ENCODE results near the gene RBMS3.

Gene RBMS3

DNA sequence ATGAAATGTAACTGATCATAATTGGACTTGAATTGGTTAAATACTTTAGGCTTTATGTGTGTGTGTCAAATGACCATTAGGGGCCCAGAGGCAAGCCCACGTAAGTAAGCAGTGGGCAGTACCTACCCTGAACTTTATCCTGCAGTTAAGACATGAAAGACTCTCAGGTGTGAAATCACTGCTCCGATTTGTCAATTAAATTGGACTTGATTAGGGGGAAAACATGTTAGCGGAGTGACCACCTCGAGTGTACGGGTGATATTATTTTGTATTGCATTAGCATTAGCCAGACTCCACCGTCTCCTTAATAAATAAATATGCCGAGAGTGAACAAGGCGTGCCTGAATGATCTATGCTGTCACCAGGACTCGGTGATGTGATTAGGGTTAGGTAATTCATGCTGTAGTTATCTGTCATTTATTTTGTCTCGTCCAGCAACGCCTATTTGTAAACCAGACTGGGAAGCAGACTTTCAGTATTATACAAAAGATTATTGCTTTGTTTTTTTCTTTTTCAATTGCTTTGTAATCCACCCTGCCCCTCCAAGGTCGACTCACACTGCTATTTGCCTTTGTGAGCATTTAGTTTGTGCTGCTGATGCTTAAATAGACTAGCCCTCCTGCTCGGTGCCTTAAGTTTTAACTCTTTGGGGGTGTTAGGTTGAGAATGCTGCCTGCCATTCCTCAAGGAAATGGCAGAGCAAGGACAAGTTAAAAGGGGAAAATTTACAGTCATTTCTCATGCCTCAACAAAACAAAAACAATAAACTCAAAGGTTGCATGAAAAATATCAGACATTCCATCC lies 1.8 kb downstream of the RBMS3 start:
- H3K36me3 ChIP-seq (ENCODE audit: control insufficient read depth, insufficient read depth, low read length): no peaks in the 10 kb centered on the region
- TF ChIP-seq, protein P1, sequence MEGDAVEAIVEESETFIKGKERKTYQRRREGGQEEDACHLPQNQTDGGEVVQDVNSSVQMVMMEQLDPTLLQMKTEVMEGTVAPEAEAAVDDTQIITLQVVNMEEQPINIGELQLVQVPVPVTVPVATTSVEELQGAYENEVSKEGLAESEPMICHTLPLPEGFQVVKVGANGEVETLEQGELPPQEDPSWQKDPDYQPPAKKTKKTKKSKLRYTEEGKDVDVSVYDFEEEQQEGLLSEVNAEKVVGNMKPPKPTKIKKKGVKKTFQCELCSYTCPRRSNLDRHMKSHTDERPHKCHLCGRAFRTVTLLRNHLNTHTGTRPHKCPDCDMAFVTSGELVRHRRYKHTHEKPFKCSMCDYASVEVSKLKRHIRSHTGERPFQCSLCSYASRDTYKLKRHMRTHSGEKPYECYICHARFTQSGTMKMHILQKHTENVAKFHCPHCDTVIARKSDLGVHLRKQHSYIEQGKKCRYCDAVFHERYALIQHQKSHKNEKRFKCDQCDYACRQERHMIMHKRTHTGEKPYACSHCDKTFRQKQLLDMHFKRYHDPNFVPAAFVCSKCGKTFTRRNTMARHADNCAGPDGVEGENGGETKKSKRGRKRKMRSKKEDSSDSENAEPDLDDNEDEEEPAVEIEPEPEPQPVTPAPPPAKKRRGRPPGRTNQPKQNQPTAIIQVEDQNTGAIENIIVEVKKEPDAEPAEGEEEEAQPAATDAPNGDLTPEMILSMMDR (IDR thresholded peaks at IDR 0.05; ENCODE audit: insufficient read depth, low read length, poor library complexity, severe bottlenecking): no peak
- no peak for DNase-seq (ENCODE audit: extremely low read depth, insufficient read length)
- H3K4me3 ChIP-seq (replicated peaks; ENCODE audit: low read depth, low read length): peak overlapping the region; percentile 75
- no peaks in the 10 kb centered on the region for H3K27me3 ChIP-seq (replicated peaks; ENCODE audit: control insufficient read depth, insufficient read depth, low read length)

DNA sequence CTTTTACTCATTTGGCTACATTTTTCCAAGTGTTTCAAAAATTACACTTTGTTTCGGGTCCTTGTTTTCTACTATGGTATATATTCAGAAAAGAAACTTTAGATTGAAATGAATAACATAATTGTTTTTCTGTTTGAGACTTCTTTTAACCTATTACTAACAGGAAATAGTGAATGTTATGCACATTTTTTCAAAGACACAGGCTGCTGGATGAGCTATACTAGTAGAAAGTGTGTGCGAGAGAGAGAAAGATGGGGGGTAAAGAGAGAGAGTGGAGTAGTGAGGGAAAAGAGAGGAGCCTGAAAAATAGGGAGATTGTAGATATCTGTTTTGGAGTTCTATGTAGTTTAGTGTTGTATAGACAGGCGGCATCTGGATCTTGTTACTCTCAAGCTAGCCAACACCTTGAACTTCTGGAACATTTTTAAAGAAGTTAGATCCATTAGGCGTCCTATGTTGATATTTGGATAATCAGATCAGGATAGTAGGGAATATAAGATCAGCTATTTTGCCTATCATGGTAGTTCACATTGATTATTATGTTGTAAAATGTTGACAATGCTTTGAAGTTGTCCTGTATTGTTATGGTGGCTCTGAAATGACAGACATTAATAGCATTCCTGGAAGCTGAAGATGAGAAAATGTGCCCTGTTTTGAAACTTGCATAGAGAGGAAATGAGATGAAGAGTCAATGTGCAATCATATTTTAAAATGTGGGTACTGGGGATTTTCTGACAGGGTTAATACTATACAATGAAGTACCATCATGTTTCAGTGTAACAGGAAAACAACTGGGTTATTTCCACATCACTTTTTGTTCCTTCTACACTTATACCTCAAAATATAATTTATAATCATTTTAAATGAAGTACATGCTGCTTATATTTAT lies 2.6 kb downstream of the RBMS3 start:
- DNase-seq (ENCODE audit: extremely low read depth, insufficient read length): no peak
- TF ChIP-seq, protein P1 (IDR thresholded peaks at IDR 0.05; ENCODE audit: insufficient read depth, low read length, poor library complexity, severe bottlenecking): no peak
- H3K27me3 ChIP-seq (replicated peaks; ENCODE audit: control insufficient read depth, insufficient read depth, low read length): no peaks in the 10 kb centered on the region
- H3K36me3 ChIP-seq (ENCODE audit: control insufficient read depth, insufficient read depth, low read length): no peaks in the 10 kb centered on the region
- H3K4me3 ChIP-seq (replicated peaks; ENCODE audit: low read depth, low read length): peak overlapping the region; percentile 75

DNA sequence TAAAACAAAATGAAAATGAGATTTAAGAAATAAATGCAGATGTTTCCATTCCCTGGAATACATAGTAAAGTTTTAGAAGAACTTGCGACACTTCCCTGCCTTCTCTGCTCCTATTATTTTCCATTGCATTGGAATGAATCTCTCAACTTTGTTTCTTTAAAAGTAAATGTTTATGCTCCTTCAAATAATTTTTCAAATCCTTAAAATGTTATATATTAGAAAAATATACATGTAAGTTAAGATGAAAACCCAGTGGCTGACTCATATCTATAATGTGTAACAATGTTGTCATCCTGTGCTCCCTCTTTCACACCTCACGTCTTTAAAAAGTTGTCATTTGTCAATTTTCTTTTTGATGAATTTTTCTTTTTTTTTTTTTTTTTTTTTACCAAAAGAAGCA lies 3.6 kb downstream of the RBMS3 start:
- Histone ChIP-seq H3K4me3 (replicated peaks; ENCODE audit: low read depth, low read length) (no peak overlapping the region), H3K36me3 (ENCODE audit: control insufficient read depth, insufficient read depth, low read length) (no peaks in the 10 kb centered on the region), H3K27me3 (replicated peaks; ENCODE audit: control insufficient read depth, insufficient read depth, low read length) (no peaks in the 10 kb centered on the region)
- TF ChIP-seq, protein P1 (IDR thresholded peaks at IDR 0.05; ENCODE audit: insufficient read depth, low read length, poor library complexity, severe bottlenecking): no peak
- no peak for DNase-seq (ENCODE audit: extremely low read depth, insufficient read length)

DNA sequence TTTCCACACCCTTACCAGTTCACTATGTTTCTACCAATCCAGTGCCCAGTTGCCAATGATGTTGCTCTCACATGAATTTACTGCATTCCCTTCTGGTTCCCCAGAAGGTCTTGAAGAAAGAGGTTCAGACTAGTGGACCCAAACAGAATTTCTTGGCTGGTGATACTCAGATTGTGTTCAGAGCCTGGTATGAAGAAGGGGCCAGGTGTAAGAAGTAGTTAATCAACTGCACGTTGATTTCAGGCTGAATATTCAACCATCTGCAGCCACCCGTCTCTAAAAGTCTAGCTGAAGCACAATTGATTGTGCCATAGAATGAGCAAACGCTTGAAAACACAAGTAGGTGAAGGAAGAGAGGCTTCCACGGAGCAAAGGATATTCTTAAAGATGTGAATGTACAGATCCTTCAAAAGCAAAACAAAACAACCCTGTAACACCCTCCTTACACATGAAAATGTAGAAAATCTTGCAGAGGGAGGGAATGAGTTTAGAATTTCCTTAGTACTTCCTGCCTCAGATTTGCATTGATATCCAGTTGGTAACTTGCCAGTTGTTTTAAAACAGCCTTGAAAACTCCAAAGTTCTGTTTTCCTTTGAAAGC lies 4.7 kb downstream of the RBMS3 start:
- DNase-seq (ENCODE audit: extremely low read depth, insufficient read length): no peak
- H3K27me3 ChIP-seq (replicated peaks; ENCODE audit: control insufficient read depth, insufficient read depth, low read length): no peaks in the 10 kb centered on the region
- TF ChIP-seq, protein P1 (IDR thresholded peaks at IDR 0.05; ENCODE audit: insufficient read depth, low read length, poor library complexity, severe bottlenecking): no peak
- no peaks in the 10 kb centered on the region for H3K36me3 ChIP-seq (ENCODE audit: control insufficient read depth, insufficient read depth, low read length)
- peak overlapping the region; percentile 16 for H3K4me3 ChIP-seq (replicated peaks; ENCODE audit: low read depth, low read length)

DNA sequence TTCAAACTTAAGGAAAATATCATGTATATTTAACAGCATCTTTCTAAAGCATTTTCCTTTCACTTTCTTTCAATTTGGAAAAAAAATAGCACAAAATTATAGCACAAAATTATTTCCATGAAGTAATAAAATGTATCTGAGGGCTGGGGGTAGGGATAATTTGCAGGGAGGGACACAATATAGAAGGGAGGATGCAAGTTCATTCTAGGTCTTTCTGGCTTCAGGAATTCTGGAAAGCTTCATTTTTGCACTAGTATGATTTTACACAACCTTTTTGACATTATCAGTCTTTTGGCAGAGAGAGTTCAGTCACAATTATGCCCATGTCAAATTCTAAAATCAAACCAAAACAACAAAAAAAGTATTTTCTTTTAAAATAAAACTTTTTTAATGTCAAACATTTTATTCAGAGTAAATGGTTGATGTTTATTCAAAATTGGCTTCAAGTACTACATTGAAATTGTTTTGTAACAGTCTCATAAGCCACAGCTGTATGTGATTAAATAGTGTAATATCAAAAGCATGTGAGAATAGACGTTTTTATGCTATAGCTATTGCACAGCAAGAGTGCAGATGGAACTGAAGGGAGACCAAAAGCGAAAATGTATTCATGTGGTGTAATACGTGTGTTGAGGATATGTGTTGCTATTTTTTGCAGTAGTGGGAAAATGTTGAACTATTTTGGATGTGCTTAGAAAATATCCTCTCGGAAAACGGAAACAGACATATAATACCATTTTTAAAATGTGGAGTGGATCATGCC lies 5.8 kb downstream of the RBMS3 start:
- no peak overlapping the region for H3K4me3 ChIP-seq (replicated peaks; ENCODE audit: low read depth, low read length)
- H3K36me3 ChIP-seq (ENCODE audit: control insufficient read depth, insufficient read depth, low read length): no peaks in the 10 kb centered on the region
- DNase-seq (ENCODE audit: extremely low read depth, insufficient read length): no peak
- no peaks in the 10 kb centered on the region for H3K27me3 ChIP-seq (replicated peaks; ENCODE audit: control insufficient read depth, insufficient read depth, low read length)
- TF ChIP-seq, protein P1 (IDR thresholded peaks at IDR 0.05; ENCODE audit: insufficient read depth, low read length, poor library complexity, severe bottlenecking): no peak
